ENCODE measurements around the gene IL4I1. TPM values are rescaled to one million over a fixed set of nuclear protein-coding genes. Genes with fewer than 3 reads are reported as not detected.

Gene IL4I1
- total and polyA plus RNA-seq, 4 donors = 0.30 to 1.3 (median 0.61) TPM

DNA sequence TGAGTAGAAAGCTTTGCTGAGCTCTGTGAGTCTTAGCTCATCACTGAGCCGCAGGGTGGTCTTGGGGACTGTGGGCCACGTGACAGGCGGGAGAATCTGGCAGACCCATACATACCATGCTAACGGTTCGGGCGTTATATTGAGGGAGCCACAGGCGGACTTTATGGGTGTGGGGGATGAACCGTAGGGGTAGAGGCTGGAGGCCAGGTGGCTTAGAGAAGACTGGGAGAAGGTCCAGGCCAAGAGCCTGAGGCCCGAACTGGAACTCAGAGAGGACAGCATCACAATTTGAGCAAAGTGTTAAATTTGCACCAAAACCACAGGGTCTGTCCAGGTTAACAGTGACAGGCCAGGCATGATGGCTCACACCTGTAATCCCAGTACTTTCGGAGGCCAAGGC lies 17.0 kb upstream of the IL4I1 start:
- WGBS (ENCODE audit: insufficient coverage) = 95% methylated on average over 7 of the region's 10 CpGs
- H3K36me3 ChIP-seq (ENCODE audit: control insufficient read depth, insufficient read depth, low read length) = peaks cover 83% of the 10 kb centered on the region
- H3K4me1 ChIP-seq (ENCODE audit: control insufficient read depth, insufficient read depth, low read length) = peaks cover 9% of the 10 kb centered on the region
- no peaks in the 10 kb centered on the region for H3K27me3 ChIP-seq (ENCODE audit: control insufficient read depth, insufficient read depth, low read length)
- no peak for DNase-seq (ENCODE audit: low read depth in 4 of 6, low spot score in 6 of 6)
- no peak overlapping the region for H3K4me3 ChIP-seq (ENCODE audit: low read depth, low read length)
- H3K9me3 ChIP-seq (ENCODE audit: control insufficient read depth, insufficient read depth, low read length) = no peaks in the 10 kb centered on the region
- no peak overlapping the region for H3K27ac ChIP-seq (ENCODE audit: low read depth, low read length)

DNA sequence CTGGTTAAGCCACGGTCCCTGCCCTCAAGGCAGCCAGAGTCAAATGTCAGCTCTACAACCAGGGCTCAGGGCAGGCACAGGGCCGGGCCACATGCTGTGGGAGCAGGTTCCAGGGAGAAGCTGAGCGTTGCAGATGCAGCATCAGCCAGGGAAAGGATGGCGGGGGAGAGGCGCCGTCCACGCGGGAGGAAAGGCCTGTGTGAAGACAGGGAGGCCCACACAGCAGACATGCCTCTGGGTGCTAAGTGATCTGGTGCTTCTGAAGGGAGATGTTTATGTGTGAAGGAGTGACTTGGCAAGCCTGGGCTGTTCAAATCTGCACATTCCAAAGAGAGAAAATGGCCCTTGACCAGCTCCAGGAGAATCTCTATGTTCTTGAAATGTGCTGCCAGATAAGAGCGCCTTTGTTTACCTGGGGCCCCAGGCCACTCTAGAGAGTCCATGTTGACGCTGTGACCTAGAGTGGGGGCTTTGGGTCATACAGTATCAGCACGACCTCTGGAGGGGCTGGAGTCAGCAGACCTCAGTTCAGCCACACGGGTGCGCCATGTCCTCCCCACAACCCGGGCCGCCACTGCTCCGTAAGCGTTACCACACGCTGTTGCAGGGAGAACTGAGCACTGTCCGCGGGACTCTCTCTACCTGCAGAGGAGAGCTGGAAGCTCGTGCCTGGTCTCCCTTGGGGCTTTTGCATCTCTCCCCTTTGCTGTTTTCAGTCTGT lies 16.4 kb upstream of the IL4I1 start:
- Histone ChIP-seq H3K9me3 (ENCODE audit: control insufficient read depth, insufficient read depth, low read length) (no peaks in the 10 kb centered on the region), H3K27me3 (ENCODE audit: control insufficient read depth, insufficient read depth, low read length) (no peaks in the 10 kb centered on the region), H3K4me1 (ENCODE audit: control insufficient read depth, insufficient read depth, low read length) (peaks cover 9% of the 10 kb centered on the region), H3K36me3 (ENCODE audit: control insufficient read depth, insufficient read depth, low read length) (peaks cover 87% of the 10 kb centered on the region), H3K4me3 (ENCODE audit: low read depth, low read length) (no peak overlapping the region), H3K27ac (ENCODE audit: low read depth, low read length) (no peak overlapping the region)
- WGBS (ENCODE audit: insufficient coverage) = 92% methylated on average over 21 of the region's 21 CpGs
- DNase-seq (ENCODE audit: low read depth in 4 of 6, low spot score in 6 of 6) = no peak

- 61% methylated on average over 6 of the region's 9 CpGs for WGBS (ENCODE audit: insufficient coverage)
- Histone ChIP-seq H3K27ac (ENCODE audit: low read depth, low read length) (no peak overlapping the region), H3K9me3 (ENCODE audit: control insufficient read depth, insufficient read depth, low read length) (no peaks in the 10 kb centered on the region), H3K4me3 (ENCODE audit: low read depth, low read length) (no peak overlapping the region), H3K36me3 (ENCODE audit: control insufficient read depth, insufficient read depth, low read length) (peaks cover 86% of the 10 kb centered on the region), H3K4me1 (ENCODE audit: control insufficient read depth, insufficient read depth, low read length) (peaks cover 9% of the 10 kb centered on the region), H3K27me3 (ENCODE audit: control insufficient read depth, insufficient read depth, low read length) (no peaks in the 10 kb centered on the region)
- no peak for DNase-seq (ENCODE audit: low read depth in 4 of 6, low spot score in 6 of 6)
These were observed 14.9 kb upstream of the IL4I1 start for GRCh38 chr19:49911381-49912145.

- Histone ChIP-seq H3K4me1 (ENCODE audit: control insufficient read depth, insufficient read depth, low read length) (peaks cover 9% of the 10 kb centered on the region), H3K9me3 (ENCODE audit: control insufficient read depth, insufficient read depth, low read length) (no peaks in the 10 kb centered on the region), H3K4me3 (ENCODE audit: low read depth, low read length) (no peak overlapping the region), H3K27ac (ENCODE audit: low read depth, low read length) (no peak overlapping the region), H3K36me3 (ENCODE audit: control insufficient read depth, insufficient read depth, low read length) (peaks cover 81% of the 10 kb centered on the region), H3K27me3 (ENCODE audit: control insufficient read depth, insufficient read depth, low read length) (no peaks in the 10 kb centered on the region)
- no peak for DNase-seq (ENCODE audit: low read depth in 4 of 6, low spot score in 6 of 6)
- 85% methylated on average over 5 of the region's 5 CpGs for WGBS (ENCODE audit: insufficient coverage)
These were observed 13.5 kb upstream of the IL4I1 start for GRCh38 chr19:49910179-49910578.

DNA sequence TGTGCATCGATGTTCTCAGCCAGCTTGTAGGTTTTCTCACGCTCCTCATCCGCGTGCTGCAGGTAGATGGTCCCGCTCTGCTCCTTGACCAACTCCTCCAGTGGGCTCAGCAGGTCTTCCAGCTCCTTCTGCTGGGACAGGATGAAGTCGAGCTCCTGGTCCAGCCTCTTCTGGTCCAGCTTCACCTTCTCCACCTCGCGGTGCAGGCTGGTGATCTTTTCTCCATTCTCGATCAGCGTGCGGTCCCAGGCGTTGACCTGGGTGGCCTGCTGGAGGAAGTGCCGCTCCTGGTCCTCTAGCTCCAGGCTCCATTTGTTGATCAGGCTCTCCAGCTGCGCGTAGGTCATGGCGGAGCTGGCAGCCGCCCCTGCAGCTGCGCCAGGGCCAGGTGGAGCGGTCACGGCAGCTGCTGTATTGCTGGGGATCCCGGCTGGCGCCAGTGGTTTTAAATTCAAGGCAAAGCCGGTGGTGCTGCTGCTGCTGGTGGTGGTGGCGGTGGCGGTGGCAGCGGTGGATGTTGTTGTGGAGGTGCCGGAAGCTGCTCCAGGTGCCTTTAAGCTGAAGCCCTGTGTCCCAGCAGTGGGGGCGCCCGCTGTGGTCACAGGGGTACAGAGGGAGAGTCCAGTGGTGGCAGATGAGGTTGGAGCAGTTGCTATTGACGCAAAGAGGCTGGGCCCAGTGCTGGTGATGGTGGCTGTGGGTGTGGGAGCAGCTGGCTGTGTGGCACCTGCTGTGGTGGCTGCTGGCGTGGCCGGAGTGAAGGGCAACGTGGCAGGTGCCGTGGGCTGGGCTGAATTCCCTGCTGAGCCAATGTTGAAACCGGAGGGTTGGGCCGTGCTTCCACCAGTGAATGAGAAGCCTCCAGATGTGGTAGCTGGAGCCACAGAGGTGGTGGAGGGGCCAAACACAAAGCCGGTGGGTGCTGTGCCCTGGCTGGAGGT lies 12.1 kb upstream of the IL4I1 start:
- no peaks in the 10 kb centered on the region for H3K27me3 ChIP-seq (ENCODE audit: control insufficient read depth, insufficient read depth, low read length)
- H3K4me3 ChIP-seq (ENCODE audit: low read depth, low read length) = no peak overlapping the region
- peaks cover 9% of the 10 kb centered on the region for H3K4me1 ChIP-seq (ENCODE audit: control insufficient read depth, insufficient read depth, low read length)
- DNase-seq (ENCODE audit: low read depth in 4 of 6, low spot score in 6 of 6) = no peak
- no peak overlapping the region for H3K27ac ChIP-seq (ENCODE audit: low read depth, low read length)
- WGBS (ENCODE audit: insufficient coverage) = 95% methylated on average over 37 of the region's 37 CpGs
- no peaks in the 10 kb centered on the region for H3K9me3 ChIP-seq (ENCODE audit: control insufficient read depth, insufficient read depth, low read length)
- H3K36me3 ChIP-seq (ENCODE audit: control insufficient read depth, insufficient read depth, low read length) = peaks cover 69% of the 10 kb centered on the region

DNA sequence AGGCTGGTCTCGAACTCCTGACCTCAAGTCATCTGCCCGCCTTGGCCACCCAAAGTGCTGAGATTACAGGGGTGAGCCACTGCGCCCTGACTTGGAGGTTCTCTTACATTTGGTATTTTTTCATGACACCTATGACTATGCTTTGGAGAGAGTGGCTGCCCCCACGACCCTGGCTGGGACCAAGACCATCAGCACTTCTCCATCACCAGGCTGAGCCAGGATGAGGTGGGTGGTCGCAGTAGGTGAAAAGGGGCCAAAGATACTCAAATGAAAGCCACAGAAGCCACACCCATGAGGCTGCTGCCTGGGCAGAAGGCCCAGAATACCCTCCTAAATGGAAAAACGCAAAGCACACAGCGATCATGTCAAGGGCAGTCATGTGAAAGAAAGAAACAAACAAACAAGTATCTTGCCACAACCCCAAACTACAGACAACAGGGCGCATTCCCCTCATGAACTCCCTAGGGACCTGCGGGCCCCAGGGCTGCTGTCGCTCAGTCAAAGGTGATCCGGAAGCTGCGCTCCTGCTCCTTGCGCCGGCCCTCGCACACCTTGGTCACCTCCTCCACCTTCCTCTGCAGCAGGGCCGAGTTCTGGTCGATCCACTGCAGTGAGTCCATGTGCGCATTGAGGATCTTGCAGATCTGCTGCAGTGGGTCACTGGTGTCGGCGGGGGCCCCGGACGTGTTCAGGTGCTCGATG lies 11.2 kb upstream of the IL4I1 start:
- WGBS (ENCODE audit: insufficient coverage) = 96% methylated on average over 19 of the region's 23 CpGs
- peaks cover 61% of the 10 kb centered on the region for H3K36me3 ChIP-seq (ENCODE audit: control insufficient read depth, insufficient read depth, low read length)
- H3K4me3 ChIP-seq (ENCODE audit: low read depth, low read length) = no peak overlapping the region
- peaks cover 9% of the 10 kb centered on the region for H3K4me1 ChIP-seq (ENCODE audit: control insufficient read depth, insufficient read depth, low read length)
- no peaks in the 10 kb centered on the region for H3K27me3 ChIP-seq (ENCODE audit: control insufficient read depth, insufficient read depth, low read length)
- H3K27ac ChIP-seq (ENCODE audit: low read depth, low read length) = no peak overlapping the region
- DNase-seq (ENCODE audit: low read depth in 4 of 6, low spot score in 6 of 6) = no peak
- no peaks in the 10 kb centered on the region for H3K9me3 ChIP-seq (ENCODE audit: control insufficient read depth, insufficient read depth, low read length)

DNA sequence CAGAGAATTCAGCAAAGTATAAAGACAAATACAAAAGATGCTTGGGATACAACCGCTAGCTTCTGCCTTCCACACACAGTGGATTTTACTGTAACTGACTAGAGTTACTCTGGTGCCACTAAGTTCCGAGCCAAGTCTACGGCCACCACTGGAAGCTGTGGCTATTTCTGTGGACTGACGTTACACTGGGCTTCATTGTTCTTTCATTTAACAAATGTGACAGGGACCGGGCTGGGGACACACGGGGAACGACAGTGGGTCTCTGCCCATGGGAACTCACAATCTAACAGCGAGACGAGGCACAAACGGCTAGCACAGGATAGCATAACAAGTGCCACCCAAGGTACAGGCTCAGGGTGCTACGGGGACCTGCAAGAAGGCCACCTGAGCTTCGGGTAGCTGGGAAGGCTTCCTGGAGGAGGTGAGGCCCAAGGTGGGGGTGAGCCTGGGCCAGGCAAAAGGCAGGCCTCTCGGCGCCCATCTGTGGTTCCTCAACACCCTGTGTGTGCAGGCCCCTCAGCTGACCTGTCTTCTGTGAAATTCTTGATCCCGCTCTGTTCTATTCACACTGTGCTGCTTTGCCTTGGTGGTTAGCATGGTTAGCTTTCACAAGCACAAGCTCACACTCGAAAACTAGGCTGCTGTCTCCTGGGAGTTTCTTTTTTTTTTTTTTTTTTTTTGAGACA lies 10.3 kb upstream of the IL4I1 start:
- H3K27ac ChIP-seq (ENCODE audit: low read depth, low read length) = no peak overlapping the region
- WGBS (ENCODE audit: insufficient coverage) = 71% methylated on average over 12 of the region's 16 CpGs
- H3K4me1 ChIP-seq (ENCODE audit: control insufficient read depth, insufficient read depth, low read length) = peaks cover 9% of the 10 kb centered on the region
- no peak overlapping the region for H3K4me3 ChIP-seq (ENCODE audit: low read depth, low read length)
- H3K27me3 ChIP-seq (ENCODE audit: control insufficient read depth, insufficient read depth, low read length) = no peaks in the 10 kb centered on the region
- H3K36me3 ChIP-seq (ENCODE audit: control insufficient read depth, insufficient read depth, low read length) = peaks cover 53% of the 10 kb centered on the region
- no peaks in the 10 kb centered on the region for H3K9me3 ChIP-seq (ENCODE audit: control insufficient read depth, insufficient read depth, low read length)
- no peak for DNase-seq (ENCODE audit: low read depth in 4 of 6, low spot score in 6 of 6)

DNA sequence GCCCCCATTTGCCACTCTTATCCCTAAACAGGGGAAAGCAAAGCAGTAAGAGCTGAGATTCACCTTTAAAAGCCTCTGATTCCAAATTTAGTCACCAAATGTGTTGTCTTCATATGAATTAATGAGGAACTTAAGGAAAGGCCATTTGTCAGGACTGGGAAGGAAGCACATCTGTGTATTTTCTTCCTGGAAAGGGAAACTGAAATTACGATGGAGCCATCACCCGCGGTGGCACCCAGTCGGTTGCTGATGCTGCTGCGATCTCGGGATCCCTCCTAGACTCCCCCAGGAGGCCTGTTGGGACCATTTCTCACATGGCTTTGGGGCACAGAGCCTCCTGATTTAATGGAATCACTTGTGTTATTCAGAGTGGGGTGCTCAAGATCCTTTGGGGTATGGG lies 7.4 kb upstream of the IL4I1 start:
- no CpG with 5 or more reads among the region's 6 CpGs for WGBS (ENCODE audit: insufficient coverage)
- DNase-seq (ENCODE audit: low read depth in 4 of 6, low spot score in 6 of 6) = no peak
- no peak overlapping the region for H3K4me3 ChIP-seq (ENCODE audit: low read depth, low read length)

More for the DNA sequence above, 7.4 kb upstream of the IL4I1 start:
- H3K27ac ChIP-seq (ENCODE audit: low read depth, low read length) = no peak overlapping the region
- H3K27me3 ChIP-seq (ENCODE audit: control insufficient read depth, insufficient read depth, low read length) = no peaks in the 10 kb centered on the region
- H3K4me1 ChIP-seq (ENCODE audit: control insufficient read depth, insufficient read depth, low read length) = no peaks in the 10 kb centered on the region
- H3K36me3 ChIP-seq (ENCODE audit: control insufficient read depth, insufficient read depth, low read length) = peaks cover 30% of the 10 kb centered on the region
- no peaks in the 10 kb centered on the region for H3K9me3 ChIP-seq (ENCODE audit: control insufficient read depth, insufficient read depth, low read length)
